MCF 10A (cell line): ENCODE measurements around the gene UTP25. TPM values are rescaled to one million over a fixed set of nuclear protein-coding genes. Genes with fewer than 3 reads are reported as not detected.

Experiments
- BruUV-seq: library from RNA; stranded (reverse); fragments of 400-500 nt; replicated peaks from 2 replicates; lab custom pipeline; 2021; lab: Mats Ljungman, UMichigan
- CTCF ChIA-PET: fragments of 300-600 bp; sonication (Branson Sonifier 250); formaldehyde crosslinking; extraction: SDS; loops from one replicate; lab custom pipeline; 2021; ENCODE audit warnings: antibody characterized with exemption, inconsistent platforms; lab: Yijun Ruan, JAX
- POLR2A ChIA-PET: fragments of 300-600, 350-650 bp; sonication (Branson Sonifier 250); formaldehyde crosslinking; extraction: SDS; loops from one replicate; lab custom pipeline; 2020; ENCODE audit warnings: antibody characterized with exemption, inconsistent platforms; lab: Yijun Ruan, JAX
- DNase-seq: peaks from one replicate; pipeline ENCODE4 v3.0.0-alpha.2; 2018; ENCODE audit not compliant: unreplicated experiment
- H3K27ac Mint-ChIP-seq: one replicate; pipeline ENCODE4 v1.8.0; 2022; ENCODE audit warnings: mild to moderate bottlenecking, low read depth, mixed read lengths; ENCODE audit not compliant: unreplicated experiment
- H3K27me3 Mint-ChIP-seq: one replicate; pipeline ENCODE4 v1.8.0; 2022; ENCODE audit warnings: mixed read lengths; ENCODE audit not compliant: insufficient read depth, unreplicated experiment
- H3K36me3 Mint-ChIP-seq: one replicate; pipeline ENCODE4 v1.8.0; 2022; ENCODE audit warnings: mild to moderate bottlenecking, moderate library complexity, mixed read lengths; ENCODE audit not compliant: insufficient read depth, unreplicated experiment
- H3K4me1 Mint-ChIP-seq: one replicate; pipeline ENCODE4 v1.8.0; 2022; ENCODE audit warnings: mixed read lengths; ENCODE audit not compliant: insufficient read depth, unreplicated experiment
- H3K4me3 Mint-ChIP-seq: one replicate; pipeline ENCODE4 v1.8.0; 2022; ENCODE audit warnings: mild to moderate bottlenecking, moderate library complexity, mixed read lengths; ENCODE audit not compliant: unreplicated experiment
- H3K9me3 Mint-ChIP-seq: one replicate; pipeline ENCODE4 v1.8.0; 2022; ENCODE audit warnings: mixed read lengths; ENCODE audit not compliant: unreplicated experiment
- intact Hi-C: fragments of 100-400 bp; cut with micrococcal nuclease; formaldehyde crosslinking; loops from 2 replicates; pipeline ENCODE4 v1.14.1; 2022
- total RNA-seq: library from RNA; stranded (reverse); gene quantifications from 2 replicates; pipeline ENCODE4 v1.2.3, GENCODE V29; 2022
- TF ChIP-seq, protein P1 (sequence below): fragments of 200-600 bp; IDR thresholded peaks from one replicate; pipeline ENCODE4 v1.8.0; 2022; ENCODE audit warnings: antibody characterized with exemption, mild to moderate bottlenecking; ENCODE audit not compliant: unreplicated experiment

UTP25 gene
- total RNA-seq, 1 experiment from 2014 or later, result 23.8 TPM

GRCh38 chr1:209879539-209879938, 51.8 kb downstream of the UTP25 start:
- intact Hi-C loops, result no loop called here
- ChIA-PET POLR2A (interaction anchor here (0.5 to 3.1 kb wide), 11 partner anchors 11 to 112 kb away, joined by 3 to 30 read pairs (median 5); no protein-coding TSS in a partner anchor), CTCF (interaction anchor here (0.6 to 12.6 kb wide), 10 partner anchors 9 to 921 kb away, joined by 3 to 201 read pairs (median 6); partner anchors contain the start of gene UTP25)
- H3K4me3 Mint-ChIP-seq, result no peak overlapping the region
- H3K9me3 Mint-ChIP-seq, result no peaks in the 10 kb centered on the region
- TF ChIP-seq, protein P1, sequence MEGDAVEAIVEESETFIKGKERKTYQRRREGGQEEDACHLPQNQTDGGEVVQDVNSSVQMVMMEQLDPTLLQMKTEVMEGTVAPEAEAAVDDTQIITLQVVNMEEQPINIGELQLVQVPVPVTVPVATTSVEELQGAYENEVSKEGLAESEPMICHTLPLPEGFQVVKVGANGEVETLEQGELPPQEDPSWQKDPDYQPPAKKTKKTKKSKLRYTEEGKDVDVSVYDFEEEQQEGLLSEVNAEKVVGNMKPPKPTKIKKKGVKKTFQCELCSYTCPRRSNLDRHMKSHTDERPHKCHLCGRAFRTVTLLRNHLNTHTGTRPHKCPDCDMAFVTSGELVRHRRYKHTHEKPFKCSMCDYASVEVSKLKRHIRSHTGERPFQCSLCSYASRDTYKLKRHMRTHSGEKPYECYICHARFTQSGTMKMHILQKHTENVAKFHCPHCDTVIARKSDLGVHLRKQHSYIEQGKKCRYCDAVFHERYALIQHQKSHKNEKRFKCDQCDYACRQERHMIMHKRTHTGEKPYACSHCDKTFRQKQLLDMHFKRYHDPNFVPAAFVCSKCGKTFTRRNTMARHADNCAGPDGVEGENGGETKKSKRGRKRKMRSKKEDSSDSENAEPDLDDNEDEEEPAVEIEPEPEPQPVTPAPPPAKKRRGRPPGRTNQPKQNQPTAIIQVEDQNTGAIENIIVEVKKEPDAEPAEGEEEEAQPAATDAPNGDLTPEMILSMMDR, result no peak
- peaks cover 77% of the 10 kb centered on the region for H3K4me1 Mint-ChIP-seq
- H3K36me3 Mint-ChIP-seq, result no peaks in the 10 kb centered on the region
- H3K27me3 Mint-ChIP-seq, result no peaks in the 10 kb centered on the region
- DNase-seq, result peak; percentile 52
- no TSS peak for BruUV-seq
- H3K27ac Mint-ChIP-seq, result peak overlapping the region; percentile 75

GRCh38 chr1:209880031-209880430, 52.3 kb downstream of the UTP25 start:
- no TSS peak for BruUV-seq
- intact Hi-C loops, result no loop called here
- POLR2A ChIA-PET, result interaction anchor here (0.8 to 3.1 kb wide), 9 partner anchors 10 to 42 kb away, joined by 3 to 30 read pairs (median 6); no protein-coding TSS in a partner anchor
- Mint-ChIP-seq H3K36me3 (no peaks in the 10 kb centered on the region), H3K27me3 (no peaks in the 10 kb centered on the region), H3K27ac (peak overlapping the region; percentile 75), H3K4me1 (peaks cover 79% of the 10 kb centered on the region), H3K9me3 (no peaks in the 10 kb centered on the region), H3K4me3 (no peak overlapping the region)
- CTCF ChIA-PET, result interaction anchor here (0.6 to 12.6 kb wide), 9 partner anchors 10 to 333 kb away, joined by 3 to 201 read pairs (median 6); partner anchors contain the start of gene UTP25
- no peak for DNase-seq
- TF ChIP-seq, protein P1, result no peak

GRCh38 chr1:209881619-209882018, 53.8 kb downstream of the UTP25 start:
- H3K36me3 Mint-ChIP-seq, result no peaks in the 10 kb centered on the region
- ChIA-PET CTCF (interaction anchor here (1.2 to 12.6 kb wide), 7 partner anchors 9 to 108 kb away, joined by 3 to 201 read pairs (median 6); no protein-coding TSS in a partner anchor), POLR2A (interaction anchor here (0.5 to 8.7 kb wide), 7 partner anchors 9 to 1688 kb away, joined by 3 to 156 read pairs (median 10); no protein-coding TSS in a partner anchor)
- TF ChIP-seq, protein P1, result no peak
- H3K27ac Mint-ChIP-seq, result peak overlapping the region; percentile 81
- no peaks in the 10 kb centered on the region for H3K9me3 Mint-ChIP-seq
- BruUV-seq, result no TSS peak
- no peak overlapping the region for H3K4me3 Mint-ChIP-seq
- DNase-seq, result no peak
- intact Hi-C loops, result no loop called here
- H3K27me3 Mint-ChIP-seq, result no peaks in the 10 kb centered on the region
- peaks cover 84% of the 10 kb centered on the region for H3K4me1 Mint-ChIP-seq

DNA sequence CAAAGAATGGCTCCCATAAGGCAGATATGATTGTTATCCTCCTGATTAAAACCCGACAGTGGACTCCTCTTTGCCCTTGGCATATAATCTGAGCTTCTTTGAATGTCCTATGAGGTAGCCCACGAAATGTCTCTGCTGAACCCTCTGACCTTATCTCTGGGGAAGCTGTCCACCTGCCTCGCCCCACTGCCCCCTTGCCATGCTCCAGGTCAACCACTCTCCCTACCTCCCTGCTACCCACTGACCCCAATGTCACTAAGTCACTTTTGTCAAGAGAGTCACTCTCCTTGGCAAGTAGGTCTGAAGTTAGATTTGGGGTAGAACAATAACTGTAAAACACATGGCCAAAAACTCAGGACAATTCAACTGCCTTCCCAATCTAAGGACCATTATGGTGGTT, 54.5 kb downstream of the UTP25 start:
- no peak overlapping the region for H3K4me3 Mint-ChIP-seq
- H3K27ac Mint-ChIP-seq, result peak overlapping the region; percentile 81
- intact Hi-C loops, result no loop called here
- POLR2A ChIA-PET, result interaction anchor here (0.6 to 8.7 kb wide), 8 partner anchors 9 to 1957 kb away, joined by 3 to 156 read pairs (median 10); no protein-coding TSS in a partner anchor
- TF ChIP-seq, protein P1, result no peak
- CTCF ChIA-PET, result interaction anchor here (0.6 to 12.6 kb wide), 8 partner anchors 15 to 107 kb away, joined by 3 to 201 read pairs (median 4); no protein-coding TSS in a partner anchor
- no peaks in the 10 kb centered on the region for H3K27me3 Mint-ChIP-seq
- peaks cover 84% of the 10 kb centered on the region for H3K4me1 Mint-ChIP-seq
- no peaks in the 10 kb centered on the region for H3K36me3 Mint-ChIP-seq
- BruUV-seq, result no TSS peak
- no peaks in the 10 kb centered on the region for H3K9me3 Mint-ChIP-seq
- DNase-seq, result no peak
